NOMO-1 treated with dmso at 0.1 percent for 144 hours (cell line): ENCODE results near the gene GIMAP5.
"Not testable (repeated sequence)": the region's sequence is repeated elsewhere in the genome, so short reads cannot be mapped to it uniquely, and the experiment has no call there.

Experiments
- DNase-seq: peaks from one replicate; lab custom pipeline; 2025; ENCODE audit not compliant: unreplicated experiment; lab: John Stamatoyannopoulos, UW

The GIMAP5 gene

GRCh38 chr7:150766334-150766709 is 29.1 kb downstream of the GIMAP5 start:
- no peak for DNase-seq

- no peak for DNase-seq
Observed at GRCh38 chr7:150769768-150770167, 32.5 kb downstream of the GIMAP5 start.

GRCh38 chr7:150774131-150774530 is 36.9 kb downstream of the GIMAP5 start:
- not testable (repeated sequence) for DNase-seq

- DNase-seq: no peak
Observed at GRCh38 chr7:150778014-150778737, 41.0 kb downstream of the GIMAP5 start.

- no peak for DNase-seq
Observed at GRCh38 chr7:150778738-150779301, 41.6 kb downstream of the GIMAP5 start.

- no peak for DNase-seq
Observed at GRCh38 chr7:150780292-150780691, 43.1 kb downstream of the GIMAP5 start.

- no peak for DNase-seq
Observed at GRCh38 chr7:150781103-150781502, 43.9 kb downstream of the GIMAP5 start.

- DNase-seq: no peak
Observed at GRCh38 chr7:150781961-150782360, 44.7 kb downstream of the GIMAP5 start.

GRCh38 chr7:150784120-150784736 is 47.0 kb downstream of the GIMAP5 start:
- DNase-seq: no peak

GRCh38 chr7:150784954-150785353 is 47.7 kb downstream of the GIMAP5 start:
- no peak for DNase-seq

GRCh38 chr7:150787321-150788281 is 50.4 kb downstream of the GIMAP5 start:
- DNase-seq: peak; percentile 66

- DNase-seq: no peak
Observed at GRCh38 chr7:150788474-150789269, 51.5 kb downstream of the GIMAP5 start.

GRCh38 chr7:150790416-150791075 is 53.3 kb downstream of the GIMAP5 start:
- no peak for DNase-seq

GRCh38 chr7:150791304-150791703 is 54.1 kb downstream of the GIMAP5 start:
- no peak for DNase-seq

GRCh38 chr7:150791746-150792452 is 54.7 kb downstream of the GIMAP5 start:
- no peak for DNase-seq
